C4-2B (cell line): Measurements from ENCODE around the gene GLT8D1.

ENCODE experiments used
- ZFX ChIP-seq: fragments of 450-650 bp; IDR thresholded peaks from 2 replicates; pipeline ENCODE4 v1.6.1; 2017
- TF ChIP-seq, protein P1 (sequence below): fragments of 450-650 bp; conservative IDR thresholded peaks from 2 replicates; pipeline ENCODE4 v1.5.1; 2017; ENCODE audit warnings: mild to moderate bottlenecking

DNA sequence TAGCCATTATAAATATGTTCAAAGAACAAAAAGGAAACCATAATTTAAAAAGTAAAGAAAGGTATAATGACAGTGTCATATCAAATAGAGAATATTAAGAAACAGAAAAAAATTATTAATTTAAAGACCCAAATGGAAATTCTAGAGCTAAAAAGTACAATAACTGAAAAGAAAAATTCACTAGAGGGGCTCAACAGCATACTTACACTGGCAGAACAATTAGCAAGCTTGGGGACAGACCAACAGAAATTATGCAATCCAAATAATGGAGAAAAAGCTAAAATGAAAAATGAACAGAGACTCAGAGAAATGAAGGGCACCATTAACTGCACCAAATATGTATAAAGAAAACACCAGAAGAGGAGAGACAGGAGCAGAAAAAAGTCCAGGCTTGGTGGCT lies 14.0 kb upstream of the GLT8D1 start:
- TF ChIP-seq, protein P1, sequence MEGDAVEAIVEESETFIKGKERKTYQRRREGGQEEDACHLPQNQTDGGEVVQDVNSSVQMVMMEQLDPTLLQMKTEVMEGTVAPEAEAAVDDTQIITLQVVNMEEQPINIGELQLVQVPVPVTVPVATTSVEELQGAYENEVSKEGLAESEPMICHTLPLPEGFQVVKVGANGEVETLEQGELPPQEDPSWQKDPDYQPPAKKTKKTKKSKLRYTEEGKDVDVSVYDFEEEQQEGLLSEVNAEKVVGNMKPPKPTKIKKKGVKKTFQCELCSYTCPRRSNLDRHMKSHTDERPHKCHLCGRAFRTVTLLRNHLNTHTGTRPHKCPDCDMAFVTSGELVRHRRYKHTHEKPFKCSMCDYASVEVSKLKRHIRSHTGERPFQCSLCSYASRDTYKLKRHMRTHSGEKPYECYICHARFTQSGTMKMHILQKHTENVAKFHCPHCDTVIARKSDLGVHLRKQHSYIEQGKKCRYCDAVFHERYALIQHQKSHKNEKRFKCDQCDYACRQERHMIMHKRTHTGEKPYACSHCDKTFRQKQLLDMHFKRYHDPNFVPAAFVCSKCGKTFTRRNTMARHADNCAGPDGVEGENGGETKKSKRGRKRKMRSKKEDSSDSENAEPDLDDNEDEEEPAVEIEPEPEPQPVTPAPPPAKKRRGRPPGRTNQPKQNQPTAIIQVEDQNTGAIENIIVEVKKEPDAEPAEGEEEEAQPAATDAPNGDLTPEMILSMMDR: no peak
- no peak for TF ChIP-seq ZFX
